HUES48 (cell line): ENCODE data around the gene POU2AF1.
"Not testable (repeated sequence)": the region's sequence is repeated elsewhere in the genome, so short reads cannot be mapped to it uniquely, and the experiment has no call there.

ENCODE experiments used
- H3K27ac ChIP-seq: one replicate; pipeline ENCODE4 v1.7.0; 2013; ENCODE audit warnings: low read depth, low read length, inconsistent platforms
- H3K27me3 ChIP-seq: 2 replicates; pipeline ENCODE4 v1.6.1; 2013; ENCODE audit warnings: mild to moderate bottlenecking, low read length; ENCODE audit not compliant: control insufficient read depth, insufficient read depth
- H3K36me3 ChIP-seq: 2 replicates; pipeline ENCODE4 v1.6.1; 2013; ENCODE audit warnings: low read length; ENCODE audit not compliant: control insufficient read depth, insufficient read depth
- H3K4me1 ChIP-seq: 2 replicates; pipeline ENCODE4 v1.6.1; 2013; ENCODE audit warnings: mild to moderate bottlenecking, low read length; ENCODE audit not compliant: control insufficient read depth, insufficient read depth
- H3K4me3 ChIP-seq: 2 replicates; pipeline ENCODE4 v1.5.1; 2013; ENCODE audit warnings: mild to moderate bottlenecking, low read depth, low read length
- H3K9ac ChIP-seq: 2 replicates; pipeline ENCODE4 v1.6.1; 2013; ENCODE audit warnings: mild to moderate bottlenecking, low read depth, low read length, moderate library complexity
- H3K9me3 ChIP-seq: 2 replicates; pipeline ENCODE4 v1.6.1; 2013; ENCODE audit warnings: low read length; ENCODE audit not compliant: control insufficient read depth, insufficient read depth

The POU2AF1 gene

GRCh38 chr11:111325259-111325658 is 53.8 kb downstream of the POU2AF1 start:
- no peak overlapping the region for H3K27ac ChIP-seq
- no peaks in the 10 kb centered on the region for H3K36me3 ChIP-seq
- no peaks in the 10 kb centered on the region for H3K4me1 ChIP-seq
- H3K27me3 ChIP-seq, result no peaks in the 10 kb centered on the region
- no peak overlapping the region for H3K4me3 ChIP-seq
- no peaks in the 10 kb centered on the region for H3K9me3 ChIP-seq
- no peak overlapping the region for H3K9ac ChIP-seq

GRCh38 chr11:111324277-111324720 is 54.8 kb downstream of the POU2AF1 start:
- Histone ChIP-seq H3K27me3 (no peaks in the 10 kb centered on the region), H3K9me3 (no peaks in the 10 kb centered on the region), H3K4me1 (no peaks in the 10 kb centered on the region), H3K27ac (no peak overlapping the region), H3K4me3 (no peak overlapping the region), H3K36me3 (no peaks in the 10 kb centered on the region), H3K9ac (no peak overlapping the region)

DNA sequence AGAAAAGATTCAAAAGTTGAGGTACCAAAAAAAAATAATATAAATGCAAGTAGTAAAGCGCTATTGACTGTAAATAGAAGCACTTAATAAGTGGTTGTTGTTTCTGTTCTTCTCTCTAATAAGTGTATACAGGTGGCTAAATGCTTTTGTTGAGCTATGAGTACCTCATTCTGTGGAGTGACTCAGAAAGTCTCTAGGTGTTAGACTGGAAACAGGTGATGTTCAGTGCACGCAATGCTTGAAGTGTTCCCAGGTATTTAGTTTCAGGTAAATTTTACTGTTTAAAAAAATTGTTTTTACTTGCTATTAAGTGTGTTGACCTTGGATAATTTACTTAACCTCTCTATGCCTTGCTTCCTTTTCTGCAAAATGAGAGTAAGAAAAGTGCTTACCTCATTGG is 56.5 kb downstream of the POU2AF1 start:
- H3K4me1 ChIP-seq, result no peaks in the 10 kb centered on the region
- H3K36me3 ChIP-seq, result no peaks in the 10 kb centered on the region
- no peaks in the 10 kb centered on the region for H3K9me3 ChIP-seq
- H3K9ac ChIP-seq, result no peak overlapping the region
- H3K27me3 ChIP-seq, result no peaks in the 10 kb centered on the region
- H3K4me3 ChIP-seq, result no peak overlapping the region
- H3K27ac ChIP-seq, result no peak overlapping the region

- Histone ChIP-seq H3K27ac (no peak overlapping the region), H3K36me3 (no peaks in the 10 kb centered on the region), H3K27me3 (no peaks in the 10 kb centered on the region), H3K4me3 (no peak overlapping the region), H3K9me3 (no peaks in the 10 kb centered on the region), H3K4me1 (no peaks in the 10 kb centered on the region), H3K9ac (no peak overlapping the region)
These were observed 58.1 kb downstream of the POU2AF1 start for GRCh38 chr11:111320728-111321568.

DNA sequence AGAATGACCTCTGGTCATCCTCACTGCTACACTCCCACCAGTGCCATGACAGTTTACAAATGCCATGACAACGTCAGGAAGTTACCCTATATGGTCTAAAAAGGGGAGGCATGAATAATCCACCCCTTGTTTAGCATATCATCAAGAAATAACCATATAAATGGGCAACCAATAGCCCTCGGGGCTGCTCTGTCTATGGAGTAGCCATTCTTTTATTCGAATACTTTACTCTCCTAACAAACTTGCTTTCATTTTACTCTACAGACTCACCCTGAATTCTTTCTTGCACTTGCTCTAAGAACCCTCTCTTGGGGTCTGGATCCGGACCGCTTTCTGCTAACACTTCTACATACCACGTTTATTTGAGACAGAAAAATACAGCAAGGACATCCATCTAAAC is 58.9 kb downstream of the POU2AF1 start:
- not testable (repeated sequence) for H3K36me3 ChIP-seq, H3K4me3 ChIP-seq, H3K27me3 ChIP-seq, H3K9ac ChIP-seq, H3K27ac ChIP-seq, H3K4me1 ChIP-seq, H3K9me3 ChIP-seq

- no peaks in the 10 kb centered on the region for H3K36me3 ChIP-seq
- H3K27me3 ChIP-seq, result no peaks in the 10 kb centered on the region
- H3K27ac ChIP-seq, result no peak overlapping the region
- no peak overlapping the region for H3K9ac ChIP-seq
- H3K9me3 ChIP-seq, result no peaks in the 10 kb centered on the region
- no peak overlapping the region for H3K4me3 ChIP-seq
- H3K4me1 ChIP-seq, result no peaks in the 10 kb centered on the region
These were observed 59.8 kb downstream of the POU2AF1 start for GRCh38 chr11:111319296-111319695.

DNA sequence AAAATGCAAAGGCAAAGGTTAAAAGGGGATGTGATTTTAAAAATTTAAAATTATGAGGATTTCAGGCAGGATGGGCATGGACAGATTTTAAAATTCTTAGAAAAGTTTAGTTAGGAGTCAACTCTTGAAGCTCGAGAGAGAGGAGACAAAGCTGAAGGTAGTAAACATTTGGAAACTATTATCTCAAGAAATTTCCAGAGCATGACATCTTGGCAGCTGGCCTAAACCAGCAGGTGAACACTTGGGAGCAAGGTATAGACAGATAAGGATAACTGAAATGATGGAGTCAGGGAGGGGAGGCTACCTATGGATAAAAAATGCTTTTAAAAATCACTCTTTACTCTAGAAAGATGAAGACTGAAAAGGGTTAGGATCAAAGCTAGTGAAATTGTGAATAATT is 67.0 kb downstream of the POU2AF1 start:
- no peaks in the 10 kb centered on the region for H3K27me3 ChIP-seq
- no peaks in the 10 kb centered on the region for H3K36me3 ChIP-seq
- no peak overlapping the region for H3K9ac ChIP-seq
- no peaks in the 10 kb centered on the region for H3K9me3 ChIP-seq
- no peaks in the 10 kb centered on the region for H3K4me1 ChIP-seq
- no peak overlapping the region for H3K27ac ChIP-seq
- no peak overlapping the region for H3K4me3 ChIP-seq

- Histone ChIP-seq H3K36me3 (no peaks in the 10 kb centered on the region), H3K9me3 (no peaks in the 10 kb centered on the region), H3K4me1 (no peaks in the 10 kb centered on the region), H3K4me3 (no peak overlapping the region), H3K9ac (no peak overlapping the region), H3K27ac (no peak overlapping the region), H3K27me3 (no peaks in the 10 kb centered on the region)
These were observed 68.4 kb downstream of the POU2AF1 start for GRCh38 chr11:111310723-111311122.

- Histone ChIP-seq H3K4me3 (no peak overlapping the region), H3K9me3 (no peaks in the 10 kb centered on the region), H3K9ac (no peak overlapping the region), H3K27me3 (no peaks in the 10 kb centered on the region), H3K4me1 (no peaks in the 10 kb centered on the region), H3K36me3 (no peaks in the 10 kb centered on the region), H3K27ac (no peak overlapping the region)
These were observed 69.0 kb downstream of the POU2AF1 start for GRCh38 chr11:111310088-111310487.

GRCh38 chr11:111309215-111309915 is 69.7 kb downstream of the POU2AF1 start:
- no peaks in the 10 kb centered on the region for H3K36me3 ChIP-seq
- H3K27me3 ChIP-seq, result no peaks in the 10 kb centered on the region
- H3K9me3 ChIP-seq, result no peaks in the 10 kb centered on the region
- no peak overlapping the region for H3K4me3 ChIP-seq
- H3K4me1 ChIP-seq, result no peaks in the 10 kb centered on the region
- no peak overlapping the region for H3K27ac ChIP-seq
- H3K9ac ChIP-seq, result no peak overlapping the region

DNA sequence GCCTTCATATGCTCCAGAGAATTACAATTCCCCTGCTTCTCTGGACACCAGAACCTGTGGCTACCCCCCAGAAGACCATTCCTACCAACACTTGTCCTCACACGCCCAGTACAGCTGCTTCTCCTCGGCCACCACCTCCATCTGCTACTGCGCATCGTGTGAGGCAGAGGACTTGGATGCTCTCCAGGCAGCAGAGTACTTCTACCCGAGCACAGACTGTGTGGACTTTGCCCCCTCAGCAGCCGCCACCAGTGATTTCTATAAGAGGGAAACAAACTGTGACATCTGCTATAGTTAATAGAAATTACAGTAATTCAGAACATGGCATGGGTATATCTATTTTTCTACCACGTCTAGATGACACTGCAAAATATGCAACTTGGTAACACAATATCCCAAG is 70.9 kb downstream of the POU2AF1 start:
- no peaks in the 10 kb centered on the region for H3K27me3 ChIP-seq
- H3K4me1 ChIP-seq, result peaks cover 6% of the 10 kb centered on the region
- H3K36me3 ChIP-seq, result no peaks in the 10 kb centered on the region
- no peak overlapping the region for H3K4me3 ChIP-seq
- H3K9me3 ChIP-seq, result no peaks in the 10 kb centered on the region
- H3K27ac ChIP-seq, result no peak overlapping the region
- H3K9ac ChIP-seq, result no peak overlapping the region
